PC-3 (cell line): ENCODE data around the gene BEGAIN. TPM values are rescaled to one million over a fixed set of nuclear protein-coding genes. Genes with fewer than 3 reads are reported as not detected.

Experiments used
- ATAC-seq: fragments of 200-7000 bp; cut with Tn5 transposase; 2 replicates; pipeline ENCODE4 v1.9.1; 2020; ENCODE audit warnings: mild to moderate bottlenecking, moderate library complexity
- Bru-seq: library from RNA; stranded (reverse); fragments of 400-500 nt; gene quantifications from one replicate; lab custom pipeline; 2021; lab: Mats Ljungman, UMichigan
- BruChase-seq, 2 experiments: library from RNA; stranded (reverse); fragments of 400-500 nt; gene quantifications; one replicate each; lab custom pipeline; 2021; lab: Mats Ljungman, UMichigan
- BruUV-seq: library from RNA; stranded (reverse); fragments of 400-500 nt; replicated peaks from 2 replicates; lab custom pipeline; 2021; lab: Mats Ljungman, UMichigan
- CTCF ChIA-PET: fragments of 300-600 bp; sonication (Branson Sonifier 250); formaldehyde crosslinking; loops from one replicate; lab custom pipeline; 2022; ENCODE audit warnings: antibody characterized with exemption; lab: Charles Lee
- POLR2A ChIA-PET: fragments of 300-600 bp; sonication (Branson Sonifier 250); formaldehyde crosslinking; loops from one replicate; lab custom pipeline; 2022; ENCODE audit warnings: antibody characterized with exemption; ENCODE audit not compliant: unreplicated experiment; lab: Charles Lee
- DNase-seq: peaks from one replicate; pipeline ENCODE4 v3.0.0-alpha.2; 2015
- H2AFZ ChIP-seq: fragments of 300-600 bp; sonication (generic); 2 replicates; pipeline ENCODE4 v1.6.0; 2016; ENCODE audit warnings: antibody characterized with exemption, low read length
- H3F3A ChIP-seq: fragments of 300-600 bp; sonication (generic); one replicate; pipeline ENCODE4 v1.6.0; 2017; ENCODE audit warnings: antibody characterized with exemption, low read length, control low read depth, mild to moderate bottlenecking; ENCODE audit not compliant: unreplicated experiment
- H3K27ac ChIP-seq: fragments of 300-600 bp; sonication (generic); 2 replicates; pipeline ENCODE4 v1.5.1; 2016; ENCODE audit warnings: mild to moderate bottlenecking, low read length
- H3K27me3 ChIP-seq: fragments of 300-600 bp; sonication (generic); 2 replicates; pipeline ENCODE4 v1.6.1; 2016; ENCODE audit warnings: low read length, mixed read lengths
- H3K36me3 ChIP-seq: fragments of 300-600 bp; sonication (generic); 2 replicates; pipeline ENCODE4 v1.6.1; 2016; ENCODE audit warnings: low read depth, mixed run types, low read length, mixed read lengths
- H3K4me1 ChIP-seq: fragments of 300-600 bp; sonication (generic); 2 replicates; pipeline ENCODE4 v1.5.1; 2016; ENCODE audit warnings: low read length; ENCODE audit not compliant: insufficient read depth
- H3K4me2 ChIP-seq: fragments of 300-600 bp; sonication (generic); 2 replicates; pipeline ENCODE4 v1.6.0; 2016; ENCODE audit warnings: low read length
- H3K4me3 ChIP-seq: fragments of 300-600 bp; sonication (generic); 2 replicates; pipeline ENCODE4 v1.5.1; 2016; ENCODE audit warnings: mild to moderate bottlenecking, low read length, mixed read lengths
- H3K79me2 ChIP-seq: fragments of 300-600 bp; sonication (generic); 2 replicates; pipeline ENCODE4 v1.6.1; 2017; ENCODE audit warnings: low read length, mixed read lengths
- H3K9ac ChIP-seq: fragments of 300-600 bp; sonication (generic); 2 replicates; pipeline ENCODE4 v1.6.0; 2016; ENCODE audit warnings: mild to moderate bottlenecking, low read length
- H3K9me2 ChIP-seq: fragments of 300-600 bp; sonication (generic); replicated peaks from 2 replicates; pipeline ENCODE4 v1.6.1; 2016; ENCODE audit warnings: mixed run types, low read length, mixed read lengths
- H3K9me3 ChIP-seq: fragments of 300-600 bp; sonication (generic); 2 replicates; pipeline ENCODE4 v1.6.1; 2016; ENCODE audit warnings: low read length, mixed read lengths
- H4K20me1 ChIP-seq: fragments of 300-600 bp; sonication (generic); 2 replicates; pipeline ENCODE4 v1.6.1; 2016; ENCODE audit warnings: low read length, mixed read lengths
- CTCF ChIP-seq: fragments of 300-600 bp; sonication (generic); conservative IDR thresholded peaks from 2 replicates; pipeline ENCODE4 v1.5.1; 2017; ENCODE audit warnings: antibody characterized with exemption, low read depth, mild to moderate bottlenecking, low read length
- EZH2 ChIP-seq: fragments of 300-600 bp; sonication (generic); IDR thresholded peaks from one replicate; pipeline ENCODE4 v1.6.1; 2017; ENCODE audit warnings: antibody characterized with exemption, mild to moderate bottlenecking, low read length; ENCODE audit not compliant: unreplicated experiment
- EZH2phosphoT487 ChIP-seq: fragments of 300-600 bp; sonication (generic); IDR thresholded peaks from 2 replicates; pipeline ENCODE4 v1.6.1; 2018; ENCODE audit warnings: mild to moderate bottlenecking, antibody characterized with exemption, low read length, borderline replicate concordance
- intact Hi-C: fragments of 100-400 bp; cut with micrococcal nuclease; formaldehyde crosslinking; loops from 2 replicates; pipeline ENCODE4 v1.9.0; 2023
- long read RNA-seq: library from polyadenylated mRNA; unstranded; transcript quantifications from one replicate; pipeline ENCODE4 v2.0.0, GENCODE V29; 2021; ENCODE audit not compliant: unreplicated experiment
- total RNA-seq: library from RNA; depleted of rRNA; stranded (reverse); fragments of >200 nt; gene quantifications from 2 replicates; pipeline ENCODE4 v1.2.3, GENCODE V29; 2014; rRNA removed

BEGAIN gene
- 3.5 and 3.8 TPM in 2 replicates for total RNA-seq
- Bru-seq, nascent RNA, result percentile 27 among the genes with signal in this experiment
- BruChase-seq, experiment 1, labeled RNA remaining after a 6-hour chase, result percentile 28 among the genes with signal in this experiment
- BruChase-seq, experiment 2, labeled RNA remaining after a 2-hour chase, result percentile 25 among the genes with signal in this experiment
- long read RNA-seq, partial matches to known transcripts, result 0 of 7 reads
- long read RNA-seq, other reads (novel, unspliced or antisense), result 6 of 7 reads

GRCh38 chr14:100587086-100587762 is at the start of gene BEGAIN:
Gene BEGAIN (minus strand): TSS chr14:100587417. CDS start chr14:100587290, 127 bp downstream.
- POLR2A ChIA-PET, result no interaction called here
- H3K9ac ChIP-seq, result peak within 1 kb of the TSS; percentile 72
- H3K36me3 ChIP-seq, result no peaks in the 10 kb centered on the region
- CTCF ChIA-PET, result no interaction called here
- peak within 1 kb of the TSS; percentile 22 for H3K27ac ChIP-seq
- BruUV-seq, result no TSS peak
- no peaks in the 10 kb centered on the region for H3K9me2 ChIP-seq
- H3K4me3 ChIP-seq, result peak within 1 kb of the TSS; percentile 72
- H3K4me2 ChIP-seq, result peak within 1 kb of the TSS; percentile 95
- intact Hi-C loops, result no loop called here
- no peaks in the 10 kb centered on the region for H3K9me3 ChIP-seq
- no peaks in the 10 kb centered on the region for H4K20me1 ChIP-seq
- ATAC-seq, result peak; percentile 76
- no peaks in the 10 kb centered on the region for H3K79me2 ChIP-seq
- H3F3A ChIP-seq, result no peaks in the 10 kb centered on the region
- no peak for TF ChIP-seq EZH2phosphoT487
- no peak for TF ChIP-seq EZH2
- no peak for TF ChIP-seq CTCF
- peak; percentile 56 for DNase-seq
- peaks cover 7% of the 10 kb centered on the region; the same call in 1 of the 2 replicates for H3K4me1 ChIP-seq
- H3K27me3 ChIP-seq, result no peaks in the 10 kb centered on the region
- peak within 1 kb of the TSS; percentile 94 for H2AFZ ChIP-seq

- Histone ChIP-seq H3K79me2 (no peaks in the 10 kb centered on the region), H3K36me3 (no peaks in the 10 kb centered on the region), H3K9me3 (no peaks in the 10 kb centered on the region), H3K4me1 (no peaks in the 10 kb centered on the region), H3K4me2 (no peak overlapping the region), H4K20me1 (no peaks in the 10 kb centered on the region), H3F3A (no peaks in the 10 kb centered on the region), H2AFZ (no peak overlapping the region), H3K9me2 (no peaks in the 10 kb centered on the region), H3K27me3 (peaks cover 25% of the 10 kb centered on the region), H3K27ac (no peak overlapping the region), H3K9ac (no peak overlapping the region), H3K4me3 (no peak overlapping the region)
- POLR2A ChIA-PET, result no interaction called here
- intact Hi-C loops, result no loop called here
- CTCF ChIA-PET, result no interaction called here
- ATAC-seq, result no peak
- BruUV-seq, result no TSS peak
- DNase-seq, result no peak
- TF ChIP-seq CTCF, result no peak
- TF ChIP-seq EZH2phosphoT487, result no peak
- no peak for TF ChIP-seq EZH2
Observed at GRCh38 chr14:100636559-100636958, 49.3 kb upstream of the BEGAIN start.

GRCh38 chr14:100634026-100634425 is 46.8 kb upstream of the BEGAIN start:
- Histone ChIP-seq H3K36me3 (no peaks in the 10 kb centered on the region), H4K20me1 (no peaks in the 10 kb centered on the region), H3K9me3 (no peaks in the 10 kb centered on the region), H3K27me3 (peaks cover 30% of the 10 kb centered on the region), H3K9ac (no peak overlapping the region), H3K4me2 (no peak overlapping the region), H3K9me2 (no peaks in the 10 kb centered on the region), H2AFZ (no peak overlapping the region), H3F3A (no peaks in the 10 kb centered on the region), H3K27ac (no peak overlapping the region), H3K79me2 (no peaks in the 10 kb centered on the region), H3K4me1 (no peaks in the 10 kb centered on the region), H3K4me3 (no peak overlapping the region)
- no TSS peak for BruUV-seq
- ATAC-seq, result no peak; the same call in 1 of the 2 replicates
- intact Hi-C loops, result no loop called here
- TF ChIP-seq EZH2, result no peak
- no peak for TF ChIP-seq EZH2phosphoT487
- TF ChIP-seq CTCF, result no peak
- POLR2A ChIA-PET, result no interaction called here
- CTCF ChIA-PET, result no interaction called here
- DNase-seq, result no peak
